Testis (tissue), 3 donors: Measurements from ENCODE around the gene HUS1B. TPM values are rescaled to one million over a fixed set of nuclear protein-coding genes. Genes with fewer than 3 reads are reported as not detected.
"Not testable (repeated sequence)": the region's sequence is repeated elsewhere in the genome, so short reads cannot be mapped to it uniquely, and the experiment has no call there.

Experiments
- DNase-seq: peaks from one replicate; pipeline ENCODE4 v3.0.0-alpha.2; 2019
- H3K27ac ChIP-seq, 2 donors: fragments of 200-600 bp; sonication (generic); one replicate each; pipeline ENCODE4 v1.5.1; 2019
- H3K27me3 ChIP-seq: fragments of 200-600 bp; sonication (generic); one replicate; pipeline ENCODE4 v1.5.1; 2019
- H3K36me3 ChIP-seq: fragments of 200-600 bp; sonication (generic); one replicate; pipeline ENCODE4 v1.5.1; 2017; ENCODE audit warnings: low read depth; ENCODE audit errors: missing control alignments
- H3K4me1 ChIP-seq: fragments of 200-600 bp; sonication (generic); one replicate; pipeline ENCODE4 v1.5.1; 2019
- H3K4me3 ChIP-seq, 2 donors: fragments of 200-600 bp; sonication (generic); one replicate each; pipeline ENCODE4 v1.5.1; 2017 to 2019
- H3K9me3 ChIP-seq: fragments of 200-600 bp; sonication (generic); one replicate; pipeline ENCODE4 v1.5.1; 2017
- CTCF ChIP-seq, 3 experiments: fragments of 450-650 bp in 2 of 3; fragments of 200-600 bp in 1 of 3; sonication (generic) in 1 of 3; IDR thresholded peaks; one replicate each; pipeline ENCODE4 v1.5.1; 2016 to 2019; ENCODE audit warnings: antibody characterized with exemption in 3 of 3, mild to moderate bottlenecking in 2 of 3, moderate library complexity in 1 of 3
- POLR2A ChIP-seq: fragments of 450-650 bp; IDR thresholded peaks from one replicate; pipeline ENCODE4 v1.6.1; 2017; ENCODE audit warnings: antibody characterized with exemption, mild to moderate bottlenecking, moderate library complexity
- WGBS, 2 donors: methylation state at CpG; one replicate each; pipeline ENCODE4 v1.1.5; 2018; 5-methylcytosine and 5-hydroxymethylcytosine counted together
- intact Hi-C: fragments of 100-400 bp; cut with DNase I; formaldehyde crosslinking; loops from one replicate; pipeline ENCODE4 v1.15.1; 2023; ENCODE audit warnings: low total_unique reads
- polyA plus RNA-seq: library from polyadenylated mRNA; stranded (reverse); fragments of 350-450 nt; fragmentation: Illumina TruSeq; extraction: RNeasy Lipid Tissue Mini Kit (QIAGEN cat#74804); gene quantifications from one replicate; pipeline ENCODE4 v1.2.3, GENCODE V29; 2014; ENCODE audit warnings: low read depth, low replicate concordance; ENCODE audit not compliant: insufficient read depth
- total RNA-seq, 2 donors: library from RNA; depleted of rRNA; stranded (reverse); fragments of >200 nt; gene quantifications; one replicate each; pipeline ENCODE4 v1.2.3, GENCODE V29; 2016

HUS1B gene
- total and polyA plus RNA-seq, 3 donors from 2014 or later = 1.3 to 13.5 (median 8.9) TPM

GRCh38 chr6:674406-674805, 17.5 kb upstream of the HUS1B start:
- Histone ChIP-seq H3K4me1 (no peaks in the 10 kb centered on the region), H3K27me3 (no peaks in the 10 kb centered on the region), H3K36me3 (no peaks in the 10 kb centered on the region), H3K9me3 (no peaks in the 10 kb centered on the region), H3K4me3 (no peak overlapping the region), H3K27ac (no peak overlapping the region)
- intact Hi-C loops = no loop called here
- no peak for DNase-seq
- no peak for TF ChIP-seq POLR2A
- TF ChIP-seq CTCF (IDR thresholded peaks at IDR 0.05) = no peak

DNA sequence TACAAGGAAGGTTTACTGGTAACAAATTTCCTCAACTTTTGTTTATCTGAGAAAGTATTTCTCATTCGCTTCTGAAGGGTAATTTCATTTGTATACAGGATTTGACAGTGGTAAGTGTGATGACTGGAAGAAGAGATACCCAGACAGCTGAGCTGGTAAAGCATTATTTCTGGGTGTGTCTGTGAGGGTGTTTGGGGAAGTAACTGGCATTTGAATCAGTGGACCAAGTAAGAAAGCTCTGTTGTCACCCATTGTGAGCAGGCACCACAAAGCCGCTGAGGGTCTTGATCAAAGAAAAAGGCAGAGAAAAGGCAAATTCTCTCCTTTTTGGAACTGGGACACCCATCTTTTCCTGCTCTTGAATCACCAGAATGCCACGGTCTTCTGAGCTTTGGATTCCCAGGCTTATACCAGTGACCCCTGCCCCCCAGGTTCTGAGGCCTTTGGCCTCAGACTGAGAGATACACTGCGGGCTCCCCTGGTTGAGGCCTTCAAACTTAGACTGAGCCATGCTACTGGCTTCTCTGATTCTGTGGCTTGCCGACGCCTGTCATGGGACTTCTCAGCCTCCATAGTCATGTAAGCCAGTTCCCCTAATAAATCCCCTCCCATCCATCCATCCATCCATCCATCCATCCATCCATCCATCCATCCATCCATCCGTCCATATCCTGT, 10.5 kb upstream of the HUS1B start:
- no peaks in the 10 kb centered on the region for H3K36me3 ChIP-seq
- no peak for DNase-seq
- WGBS, 2 donors = 86 to 91% methylated on average over 1 to 7 of the region's 7 CpGs
- H3K4me3 ChIP-seq = no peak overlapping the region
- no peak overlapping the region for H3K27ac ChIP-seq
- intact Hi-C loops = no loop called here
- H3K4me1 ChIP-seq = no peaks in the 10 kb centered on the region
- TF ChIP-seq CTCF (IDR thresholded peaks at IDR 0.05) = no peak
- H3K27me3 ChIP-seq = no peaks in the 10 kb centered on the region
- no peaks in the 10 kb centered on the region for H3K9me3 ChIP-seq

GRCh38 chr6:665403-666267, 8.7 kb upstream of the HUS1B start:
- DNase-seq = no peak
- Histone ChIP-seq H3K36me3 (no peaks in the 10 kb centered on the region), H3K9me3 (no peaks in the 10 kb centered on the region), H3K4me1 (no peaks in the 10 kb centered on the region), H3K27ac (no peak overlapping the region), H3K27me3 (no peaks in the 10 kb centered on the region), H3K4me3 (no peak overlapping the region)
- intact Hi-C loops = no loop called here
- no peak for TF ChIP-seq CTCF (IDR thresholded peaks at IDR 0.05)
- TF ChIP-seq POLR2A = no peak
- WGBS, 2 donors = 92 to 94% methylated on average over 5 of the region's 5 CpGs

DNA sequence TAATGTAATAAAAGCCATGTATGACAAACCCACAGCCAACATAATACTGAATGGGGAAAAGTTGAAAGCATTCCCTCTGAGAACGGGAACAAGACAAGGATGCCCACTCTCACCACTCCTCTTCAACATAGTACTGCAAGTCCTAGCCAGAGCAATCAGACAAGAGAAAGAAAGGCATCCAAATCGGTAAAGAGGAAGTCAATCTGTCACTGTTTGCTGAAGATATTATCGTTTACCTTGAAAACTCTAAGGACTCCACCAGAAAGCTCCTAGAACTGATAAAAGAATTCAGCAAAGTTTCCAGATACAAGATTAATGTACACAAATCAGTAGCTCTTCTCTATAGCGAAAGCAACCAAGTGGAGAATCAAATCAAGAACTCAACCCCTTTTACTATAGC, 6.9 kb upstream of the HUS1B start:
- H3K36me3 ChIP-seq, intact Hi-C loops, H3K27ac ChIP-seq, H3K27me3 ChIP-seq, H3K4me3 ChIP-seq, DNase-seq, H3K9me3 ChIP-seq: not testable (repeated sequence)
- H3K4me1 ChIP-seq = peaks cover 15% of the 10 kb centered on the region
- WGBS, 2 donors = 79 to 85% methylated on average over 4 of the region's 4 CpGs

DNA sequence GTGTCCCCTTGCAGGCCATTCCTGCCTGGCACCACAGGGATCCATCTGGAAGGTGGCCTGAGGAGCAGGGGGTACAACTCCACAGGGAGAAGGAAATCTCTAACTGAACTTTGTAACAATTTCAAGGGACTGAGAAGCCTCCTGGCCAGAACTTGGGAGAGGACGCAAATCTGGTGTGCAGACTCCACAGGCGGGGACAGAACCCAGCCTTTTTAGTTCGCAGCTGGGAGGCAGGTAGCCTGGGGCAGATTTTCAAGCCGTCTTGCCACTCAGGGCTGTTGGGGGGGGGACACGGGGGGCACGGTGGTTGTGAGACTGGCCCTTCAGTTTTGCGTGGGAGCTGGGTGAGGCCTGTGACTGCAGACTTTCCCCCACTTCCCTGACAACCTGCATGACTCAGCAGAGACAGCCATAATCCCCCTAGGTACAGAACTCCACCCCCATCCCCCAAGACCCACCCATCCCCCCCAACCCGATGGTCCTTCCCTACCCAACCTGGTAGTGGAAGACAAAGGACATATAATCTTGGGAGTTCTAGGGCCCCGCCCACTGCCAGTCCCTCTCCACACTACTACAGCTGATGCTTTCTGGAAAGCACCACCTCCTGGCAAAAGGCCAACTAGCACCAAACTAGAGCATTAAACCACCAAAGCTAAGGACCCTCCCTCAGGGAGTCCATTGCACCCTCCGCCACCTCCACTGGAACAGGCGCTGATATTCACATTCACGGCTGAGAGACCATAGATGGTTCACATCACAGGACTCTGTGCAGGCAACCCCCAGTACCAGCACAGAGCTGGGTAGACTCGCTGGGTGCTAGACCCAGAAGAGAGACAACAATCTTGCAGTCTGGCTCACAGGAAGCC, 3.0 kb upstream of the HUS1B start:
- Histone ChIP-seq H3K9me3 (no peaks in the 10 kb centered on the region), H3K36me3 (no peaks in the 10 kb centered on the region), H3K27ac (no peak overlapping the region), H3K27me3 (no peaks in the 10 kb centered on the region), H3K4me1 (peaks cover 15% of the 10 kb centered on the region), H3K4me3 (no peak overlapping the region)
- no peak for TF ChIP-seq CTCF (IDR thresholded peaks at IDR 0.05)
- no peak for TF ChIP-seq POLR2A
- intact Hi-C loops = no loop called here
- WGBS, 2 donors = 78 to 88% methylated on average over 9 to 12 of the region's 13 CpGs
- peak; percentile 37 for DNase-seq
